ENCODE data around the gene GNL1.

GNL1 gene

GRCh38 chr6:30570740-30571074, 14.4 kb upstream of the GNL1 start:
- in situ Hi-C loops (cut with MboI; ENCODE audit: low sequenced_read_pairs), result no loop called here

GRCh38 chr6:30570263-30570662, 14.0 kb upstream of the GNL1 start:
- in situ Hi-C loops (cut with MboI; ENCODE audit: low sequenced_read_pairs), result no loop called here

DNA sequence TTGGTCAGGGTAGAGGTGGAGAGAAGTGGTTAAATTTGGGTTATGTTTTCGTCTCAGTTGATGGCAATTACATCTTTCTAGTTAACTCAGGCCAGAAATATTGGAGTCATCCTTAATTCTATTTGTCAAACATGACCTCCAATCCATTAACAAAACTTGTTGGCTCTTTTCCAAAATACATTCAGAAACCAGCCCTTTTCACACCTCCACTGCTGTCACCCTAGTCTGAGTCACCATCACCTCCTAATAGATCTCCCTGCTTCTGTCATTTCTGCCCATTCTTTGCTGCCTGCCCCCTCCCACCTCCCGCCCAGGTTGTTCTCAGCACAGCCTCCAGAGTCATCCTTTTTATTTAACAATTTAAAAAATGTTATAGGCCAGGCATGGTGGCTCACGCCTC, 12.0 kb upstream of the GNL1 start:
- in situ Hi-C loops (cut with MboI; ENCODE audit: low sequenced_read_pairs), result no loop called here

GRCh38 chr6:30565772-30566171, 9.5 kb upstream of the GNL1 start:
- in situ Hi-C loops (cut with MboI; ENCODE audit: low sequenced_read_pairs), result no loop called here

GRCh38 chr6:30564114-30564513, 7.8 kb upstream of the GNL1 start:
- in situ Hi-C loops (cut with MboI; ENCODE audit: low sequenced_read_pairs), result no loop called here

GRCh38 chr6:30562470-30563425, 6.5 kb upstream of the GNL1 start:
- in situ Hi-C loops (cut with MboI; ENCODE audit: low sequenced_read_pairs), result no loop called here

GRCh38 chr6:30560930-30561329, 4.6 kb upstream of the GNL1 start:
- in situ Hi-C loops (cut with MboI; ENCODE audit: low sequenced_read_pairs), result no loop called here

DNA sequence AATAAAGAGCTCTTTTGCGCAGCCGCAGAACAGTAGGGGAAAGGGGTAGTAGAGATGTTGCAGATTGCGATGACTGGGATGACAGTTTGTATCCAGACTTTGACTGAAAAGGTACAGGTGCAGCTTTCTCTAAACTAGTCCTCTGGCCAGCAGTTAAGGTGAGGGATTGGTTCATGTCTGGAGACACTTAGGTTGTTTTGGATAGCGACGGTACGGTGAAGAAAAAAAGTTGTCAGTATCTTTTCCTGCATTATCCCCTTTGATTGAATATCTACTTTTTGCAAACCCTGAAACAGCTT, 1.3 kb upstream of the GNL1 start:
- in situ Hi-C loops (cut with MboI; ENCODE audit: low sequenced_read_pairs), result no loop called here

DNA sequence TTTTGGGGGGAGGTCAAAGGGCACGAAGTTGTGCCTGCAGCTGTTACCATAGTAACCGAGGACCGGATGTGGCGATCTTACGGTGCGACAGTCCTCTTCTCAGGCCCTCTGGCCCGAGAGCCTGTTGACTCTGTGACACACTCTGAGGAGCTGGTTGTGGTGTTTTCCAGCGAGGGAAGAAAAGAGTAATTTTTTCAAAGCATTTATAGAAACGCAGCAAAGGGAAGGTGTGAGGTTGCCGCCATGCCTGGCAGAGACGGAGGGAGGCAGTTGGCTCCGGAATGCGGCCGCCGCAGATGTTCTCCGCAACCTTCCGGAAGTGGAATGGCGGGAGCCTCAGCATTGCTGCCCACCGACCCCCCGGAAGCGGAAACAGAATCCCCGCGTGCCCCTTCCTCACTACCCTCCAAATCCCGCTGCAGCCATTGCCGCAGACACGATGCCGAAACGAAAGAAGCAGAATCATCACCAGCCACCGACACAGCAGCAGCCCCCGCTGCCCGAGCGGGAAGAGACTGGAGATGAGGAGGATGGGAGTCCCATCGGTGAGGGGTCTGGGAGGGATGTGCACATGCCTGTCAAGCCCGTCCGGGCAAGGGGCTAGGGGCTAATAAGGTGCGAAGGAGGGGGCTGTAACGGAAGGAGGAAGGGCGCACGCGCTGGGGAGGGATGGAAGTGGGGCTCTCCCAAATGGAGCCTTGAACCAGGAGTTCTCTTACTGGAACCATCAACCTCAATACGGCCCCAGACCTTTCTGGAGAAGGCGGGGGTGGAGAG, 805 bp upstream of the GNL1 start, which contains the start of gene PRR3:
Gene PRR3, plus strand, starts transcription at position 390 of the 777 bp plus-strand sequence. Its CDS starts 50 bp downstream, at position 440.
- in situ Hi-C loops (cut with MboI; ENCODE audit: low sequenced_read_pairs), result no loop called here

GRCh38 chr6:30555816-30556065, 548 bp downstream of the GNL1 start:
- in situ Hi-C loops (cut with MboI; ENCODE audit: low sequenced_read_pairs), result no loop called here

- in situ Hi-C loops (cut with MboI; ENCODE audit: low sequenced_read_pairs), result no loop called here
These were observed 1.1 kb downstream of the GNL1 start for GRCh38 chr6:30554962-30555815.

- in situ Hi-C loops (cut with MboI; ENCODE audit: low sequenced_read_pairs), result no loop called here
These were observed 1.9 kb downstream of the GNL1 start for GRCh38 chr6:30554404-30554803.

- in situ Hi-C loops (cut with MboI; ENCODE audit: low sequenced_read_pairs), result no loop called here
These were observed 7.9 kb downstream of the GNL1 start for GRCh38 chr6:30548375-30548774.

DNA sequence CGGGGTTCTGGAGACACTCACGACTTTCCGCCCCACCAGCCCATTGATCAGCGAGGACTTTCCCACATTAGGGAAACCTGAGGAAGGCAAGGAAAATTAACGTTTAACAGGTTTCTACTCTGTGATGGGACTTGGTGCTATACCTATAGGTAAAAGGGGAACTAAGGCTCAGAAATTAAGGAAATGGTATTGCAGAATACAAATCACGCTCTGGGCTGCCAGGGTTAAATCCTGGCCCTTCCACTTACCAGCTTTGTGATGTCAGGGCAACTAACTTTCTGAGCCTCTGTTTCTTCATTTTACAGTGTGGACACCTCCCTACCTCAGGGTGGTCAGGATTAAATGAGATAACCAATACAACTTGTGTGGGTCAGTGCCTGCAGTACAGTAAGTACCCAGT, 8.8 kb downstream of the GNL1 start:
- in situ Hi-C loops (cut with MboI; ENCODE audit: low sequenced_read_pairs), result no loop called here

DNA sequence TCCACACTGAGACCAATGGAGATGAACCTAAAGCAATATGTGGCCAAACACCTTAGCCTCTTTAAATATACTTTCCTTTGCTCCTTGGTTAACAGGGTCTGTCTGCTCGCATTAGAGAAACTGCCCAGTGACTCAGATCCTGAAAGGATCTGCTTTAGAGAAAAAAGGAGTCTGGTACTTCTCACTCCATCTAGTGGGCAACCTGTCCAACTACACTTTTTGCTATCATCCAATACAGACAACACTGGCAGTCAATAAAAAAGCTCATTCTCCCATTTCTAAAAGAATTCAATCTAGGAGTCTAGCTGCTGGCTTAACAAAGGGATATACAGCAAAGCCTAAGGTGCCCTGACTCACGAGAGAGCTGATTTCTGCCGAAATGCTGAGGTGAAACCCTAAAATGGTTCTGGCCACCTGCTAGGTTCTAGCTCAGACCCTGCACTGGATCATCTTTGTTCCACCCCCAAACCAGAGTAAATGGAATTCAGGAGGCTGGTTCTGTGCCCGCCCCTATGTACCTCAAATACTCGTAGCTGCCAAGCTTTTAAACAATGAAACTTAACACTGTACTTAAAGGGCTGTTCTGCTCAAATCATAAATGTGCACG, 11.5 kb downstream of the GNL1 start:
- in situ Hi-C loops (cut with MboI; ENCODE audit: low sequenced_read_pairs), result no loop called here

DNA sequence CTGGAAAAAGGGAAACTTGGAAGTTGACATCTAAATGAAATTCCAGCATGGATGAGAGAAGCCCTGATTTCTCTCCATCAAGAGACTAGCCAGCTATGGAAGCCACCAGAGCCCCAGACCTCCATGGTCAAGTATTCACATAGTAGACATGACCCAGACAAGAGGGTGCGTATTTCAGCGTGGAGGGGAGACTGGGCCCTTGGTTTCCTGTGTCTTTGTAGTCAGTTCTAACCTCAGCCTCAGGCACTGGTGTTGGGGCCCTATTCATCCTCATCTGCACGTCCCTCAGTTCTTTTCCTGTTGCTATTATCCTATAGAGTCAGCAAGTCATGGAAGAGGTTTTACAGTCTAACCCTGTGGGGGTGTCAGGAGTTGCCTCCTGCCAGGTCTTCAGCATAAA, 12.5 kb downstream of the GNL1 start:
- in situ Hi-C loops (cut with MboI; ENCODE audit: low sequenced_read_pairs), result no loop called here

DNA sequence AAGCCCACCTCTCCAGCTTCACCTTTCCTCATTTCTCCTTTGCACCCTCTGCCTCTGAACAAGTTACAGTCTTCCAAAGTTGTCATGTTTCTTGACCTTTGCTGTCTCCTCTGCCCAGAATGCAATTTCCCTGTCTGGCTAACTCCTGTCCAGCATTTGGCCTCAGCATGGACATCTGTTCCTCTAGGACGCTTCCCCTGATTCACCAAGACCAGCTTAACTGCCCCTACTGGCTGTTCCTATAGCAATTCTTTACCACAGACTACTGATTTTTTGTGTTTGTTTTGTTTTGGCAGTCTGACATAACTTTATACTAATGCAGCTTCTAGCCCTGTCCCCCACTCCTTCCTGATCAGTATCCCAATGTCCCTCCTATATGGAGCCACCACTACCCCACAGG, 13.4 kb downstream of the GNL1 start:
- in situ Hi-C loops (cut with MboI; ENCODE audit: low sequenced_read_pairs), result no loop called here

DNA sequence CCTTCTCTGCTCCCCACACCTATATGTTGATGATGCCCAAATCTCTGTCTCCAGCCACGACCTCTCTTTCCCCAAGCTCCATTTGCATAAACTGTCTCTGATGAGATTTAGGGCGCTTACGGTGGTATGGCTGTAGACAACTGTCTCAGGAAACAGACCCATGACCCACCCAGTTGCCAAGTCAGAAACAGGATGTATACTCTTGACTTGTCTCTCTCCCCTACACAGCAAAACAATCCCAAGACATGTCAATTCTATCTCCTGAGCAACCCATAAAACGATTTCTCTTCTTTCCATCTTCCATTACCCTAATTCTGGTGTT, 13.9 kb downstream of the GNL1 start:
- in situ Hi-C loops (cut with MboI; ENCODE audit: low sequenced_read_pairs), result no loop called here

- in situ Hi-C loops (cut with MboI; ENCODE audit: low sequenced_read_pairs), result no loop called here
These were observed 14.5 kb downstream of the GNL1 start for GRCh38 chr6:30541515-30542403.

DNA sequence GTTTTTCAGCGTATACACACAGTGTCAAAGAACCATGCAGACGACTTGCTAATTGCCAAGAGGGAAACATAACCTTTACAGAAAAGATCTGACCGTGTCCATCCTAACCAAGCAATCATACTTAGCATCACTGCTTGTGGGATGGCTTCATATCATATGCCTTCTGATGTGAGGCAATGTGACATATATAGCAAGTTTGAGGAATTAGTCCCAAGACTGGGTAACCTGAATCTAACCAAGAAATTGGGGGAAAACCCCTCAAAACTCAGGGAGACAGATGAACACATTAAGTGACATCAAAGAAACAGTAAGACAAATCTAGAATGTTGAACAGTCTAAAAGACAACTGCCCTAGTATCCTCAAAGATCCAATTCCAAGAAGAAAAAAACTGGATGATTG, 18.4 kb downstream of the GNL1 start:
- in situ Hi-C loops (cut with MboI; ENCODE audit: low sequenced_read_pairs), result no loop called here
